SK-N-SH treated with all-trans-retinoic acid at 6 μM for 48 hours (cell line): ENCODE data around the gene CDH9.

Experiments used
- ARNTL ChIP-seq: fragments of 450-650 bp; formaldehyde crosslinking; IDR thresholded peaks from 2 replicates; pipeline ENCODE4 v1.5.0; 2020; ENCODE audit warnings: low read depth, mild to moderate bottlenecking, moderate library complexity, borderline replicate concordance
- CSDC2 ChIP-seq: fragments of 250-450 bp; sonication (Bioruptor Pico); IDR thresholded peaks from 2 replicates; pipeline ENCODE4 v1.5.0; 2020; ENCODE audit warnings: mild to moderate bottlenecking, moderate library complexity
- ISL1 ChIP-seq: fragments of 250-450 bp; sonication (Bioruptor Pico); IDR thresholded peaks from 2 replicates; pipeline ENCODE4 v2.1.2; 2022; ENCODE audit warnings: mild to moderate bottlenecking, moderate library complexity
- RARB ChIP-seq: fragments of 250-450 bp; sonication (Bioruptor Pico); IDR thresholded peaks from 2 replicates; pipeline ENCODE4 v1.8.0; 2021; ENCODE audit warnings: mild to moderate bottlenecking, moderate library complexity
- TF ChIP-seq, protein P1 (sequence below): fragments of 250-450 bp; sonication (Bioruptor Pico); IDR thresholded peaks from 2 replicates; pipeline ENCODE4 v1.8.0; 2021; ENCODE audit warnings: low read depth, mild to moderate bottlenecking, moderate library complexity, borderline replicate concordance

DNA sequence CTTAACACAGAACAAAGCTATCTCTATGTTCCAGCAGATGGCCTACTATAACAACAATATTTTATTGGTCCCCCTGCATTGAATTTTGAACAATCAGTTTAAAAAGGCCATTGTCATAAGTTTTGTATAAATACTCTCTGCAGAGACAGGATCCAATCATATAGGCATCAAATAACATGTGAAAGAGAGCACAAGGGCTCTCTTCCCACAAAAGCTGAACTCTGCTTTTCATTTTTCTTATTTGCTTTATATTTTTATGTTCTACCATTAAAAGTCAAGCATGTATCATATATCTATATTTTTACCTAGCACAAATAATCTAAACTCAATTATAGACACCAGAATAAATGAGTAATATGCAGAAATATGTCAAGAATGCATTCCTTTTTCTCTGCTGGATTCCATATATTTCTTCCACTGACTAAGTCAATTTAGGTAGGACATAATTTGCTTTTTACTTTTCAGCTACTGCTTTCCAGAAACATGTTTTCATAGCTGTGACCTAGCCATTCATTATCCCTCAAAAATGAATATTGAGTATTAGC lies 143.6 kb downstream of the CDH9 start:
- TF ChIP-seq ARNTL (CRISPR knock-in tag) (no peak), CSDC2 (CRISPR knock-in tag) (no peak), RARB (CRISPR knock-in tag) (no peak), ISL1 (CRISPR knock-in tag) (peak; percentile 78)
- TF ChIP-seq, protein P1, sequence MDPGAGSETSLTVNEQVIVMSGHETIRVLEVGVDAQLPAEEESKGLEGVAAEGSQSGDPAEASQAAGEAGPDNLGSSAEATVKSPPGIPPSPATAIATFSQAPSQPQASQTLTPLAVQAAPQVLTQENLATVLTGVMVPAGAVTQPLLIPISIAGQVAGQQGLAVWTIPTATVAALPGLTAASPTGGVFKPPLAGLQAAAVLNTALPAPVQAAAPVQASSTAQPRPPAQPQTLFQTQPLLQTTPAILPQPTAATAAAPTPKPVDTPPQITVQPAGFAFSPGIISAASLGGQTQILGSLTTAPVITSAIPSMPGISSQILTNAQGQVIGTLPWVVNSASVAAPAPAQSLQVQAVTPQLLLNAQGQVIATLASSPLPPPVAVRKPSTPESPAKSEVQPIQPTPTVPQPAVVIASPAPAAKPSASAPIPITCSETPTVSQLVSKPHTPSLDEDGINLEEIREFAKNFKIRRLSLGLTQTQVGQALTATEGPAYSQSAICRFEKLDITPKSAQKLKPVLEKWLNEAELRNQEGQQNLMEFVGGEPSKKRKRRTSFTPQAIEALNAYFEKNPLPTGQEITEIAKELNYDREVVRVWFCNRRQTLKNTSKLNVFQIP = no peak
